ENCODE measurements around the gene SLC10A1. TPM values are rescaled to one million over a fixed set of nuclear protein-coding genes. Genes with fewer than 3 reads are reported as not detected.

Gene SLC10A1
- total and polyA plus RNA-seq, 2 of the 8 experiments (the other 6 are each of a cell fraction or from before 2014, with no cell fraction given), result not detected

GRCh38 chr14:69819607-69820006 lies 22.6 kb upstream of the SLC10A1 start:
- H4K91ac ChIP-seq (replicated peaks; ENCODE audit: insufficient read length, low read length), result no peak overlapping the region
- POLR2A ChIA-PET (ENCODE audit: partially characterized antibody), result no interaction called here
- no peak overlapping the region for H3K4me2 ChIP-seq (ENCODE audit: insufficient read depth in 1 of 2, low read depth in 2 of 2, low read length in 2 of 2)
- H3K27me3 ChIP-seq (replicated peaks in 1 of 4; ENCODE audit: control insufficient read depth in 3 of 4, extremely low read depth in 1 of 4, insufficient read depth in 3 of 4, low read length in 3 of 4), result no peaks in the 10 kb centered on the region
- H2AK5ac ChIP-seq (ENCODE audit: low read depth, low read length), result no peak overlapping the region
- 91% methylated on average over 8 of the region's 8 CpGs; no CpG with 5 or more reads in 1 of the 2 experiments for WGBS, 2 experiments (ENCODE audit: extremely low coverage in 1 of 2, insufficient coverage in 1 of 2, insufficient read length in 1 of 2, insufficient replicate concordance in 2 of 2, low coverage in 1 of 2, low lambda C conversion rate in 2 of 2, missing lambda C conversion rate in 1 of 2)
- no peaks in the 10 kb centered on the region; the same call in 1 of the 2 replicates for H3K23me2 ChIP-seq (ENCODE audit: low read depth, low read length)
- no peak overlapping the region for H2BK5ac ChIP-seq (ENCODE audit: low read depth, low read length)
- no peak overlapping the region for H3K14ac ChIP-seq (ENCODE audit: insufficient read length)
- H2AFZ ChIP-seq (ENCODE audit: low read length), result no peak overlapping the region
- H3K79me2 ChIP-seq (ENCODE audit: control insufficient read depth in 1 of 2, insufficient read depth in 2 of 2, low read length in 2 of 2), result no peaks in the 10 kb centered on the region
- DNase-seq (ENCODE audit: low read depth in 1 of 2, low spot score in 2 of 2) (no peak), FAIRE-seq (no peak)
- H3K9me3 ChIP-seq (ENCODE audit: insufficient read depth in 2 of 2, low read depth in 1 of 2, low read length in 1 of 2), result no peaks in the 10 kb centered on the region
- H3K9ac ChIP-seq (replicated peaks in 1 of 4; ENCODE audit: extremely low read depth in 1 of 4, low read depth in 3 of 4, low read length in 3 of 4), result no peak overlapping the region
- H3K4me1 ChIP-seq (replicated peaks in 1 of 4; ENCODE audit: control insufficient read depth in 3 of 4, insufficient read depth in 4 of 4, low read length in 3 of 4), result no peaks in the 10 kb centered on the region
- CTCF ChIA-PET (ENCODE audit: partially characterized antibody), result interaction anchor here (0.6 to 11.2 kb wide), 11 partner anchors 24 to 254 kb away, joined by 3 to 132 read pairs (median 4); partner anchors contain the start of gene SMOC1
- no peak overlapping the region for H3K56ac ChIP-seq (replicated peaks; ENCODE audit: insufficient read length, low read depth, low read length)
- no peaks in the 10 kb centered on the region for H3K36me3 ChIP-seq (ENCODE audit: control insufficient read depth in 2 of 4, insufficient read depth in 4 of 4, low read length in 3 of 4)
- no peak overlapping the region for H3K4me3 ChIP-seq (ENCODE audit: extremely low read depth in 1 of 4, insufficient read depth in 2 of 4, low read depth in 3 of 4, low read length in 4 of 4)
- H4K8ac ChIP-seq (ENCODE audit: extremely low read depth, insufficient read depth, low read length), result no peak overlapping the region; the same call in 1 of the 2 replicates
- TF ChIP-seq YY1 (IDR thresholded peaks at IDR 0.05; ENCODE audit: low read depth, low read length), result no peak
- H2BK20ac ChIP-seq (ENCODE audit: low read length), result no peak overlapping the region
- H3K4ac ChIP-seq (replicated peaks; ENCODE audit: insufficient read length, low read depth, low read length), result peak overlapping the region; percentile 33
- no peak overlapping the region for H4K5ac ChIP-seq (ENCODE audit: insufficient read length, low read depth, low read length)
- H3K27ac ChIP-seq (ENCODE audit: low read depth, low read length), result no peak overlapping the region
- H4K20me1 ChIP-seq (replicated peaks in 1 of 2; ENCODE audit: control insufficient read depth in 1 of 2, insufficient read depth in 2 of 2, low read length in 2 of 2), result no peaks in the 10 kb centered on the region
- no peaks in the 10 kb centered on the region for H3K79me1 ChIP-seq (ENCODE audit: low read depth, low read length)
- no peak overlapping the region for H2BK120ac ChIP-seq (replicated peaks; ENCODE audit: low read depth, low read length)
- H3K18ac ChIP-seq (ENCODE audit: extremely low read depth, low read length), result no peak overlapping the region
- no peak overlapping the region for H3K23ac ChIP-seq (ENCODE audit: insufficient read length)
- H2BK12ac ChIP-seq (ENCODE audit: low read depth, low read length), result no peak overlapping the region
- H2BK15ac ChIP-seq (ENCODE audit: low read length), result no peak overlapping the region

Measured in H1 (cell line).